Left ventricle myocardium inferior (tissue), 1 donor: ENCODE data around the gene TMPRSS15. TPM values are rescaled to one million over a fixed set of nuclear protein-coding genes. Genes with fewer than 3 reads are reported as not detected.

ENCODE experiments used
- DNase-seq: peaks from one replicate; pipeline ENCODE4 v3.0.0-alpha.2; 2020
- H3K27ac ChIP-seq: fragments of 200-600 bp; replicated peaks from 2 replicates; pipeline ENCODE4 v1.8.0; 2021
- H3K27me3 ChIP-seq: fragments of 200-600 bp; 2 replicates; pipeline ENCODE4 v1.8.0; 2021; ENCODE audit warnings: low read depth
- H3K36me3 ChIP-seq: fragments of 200-600 bp; 2 replicates; pipeline ENCODE4 v1.8.0; 2021
- H3K4me1 ChIP-seq: fragments of 200-600 bp; 2 replicates; pipeline ENCODE4 v1.8.0; 2021
- H3K4me3 ChIP-seq: fragments of 200-600 bp; 2 replicates; pipeline ENCODE4 v1.8.0; 2021; ENCODE audit warnings: mild to moderate bottlenecking, moderate library complexity
- H3K9me3 ChIP-seq: fragments of 200-600 bp; replicated peaks from 2 replicates; pipeline ENCODE4 v1.8.0; 2021
- CTCF ChIP-seq: fragments of 200-600 bp; IDR thresholded peaks from 2 replicates; pipeline ENCODE4 v1.8.0; 2021; ENCODE audit warnings: antibody characterized with exemption, mild to moderate bottlenecking, borderline replicate concordance
- intact Hi-C: fragments of 100-400 bp; cut with micrococcal nuclease; formaldehyde crosslinking; loops from one replicate; pipeline ENCODE4 v1.11.0; 2022
- total RNA-seq: library from RNA; stranded (reverse); fragmentation: NEBNext Ultra II Directional; extraction: Animal tissue kit (Norgen Biotek cat#: 25700); gene quantifications from one replicate; pipeline ENCODE4 v1.2.1, GENCODE V29; 2021
- donor health status: DM: no; HTN: yes; CAD: no; lungs with severe emphysema.

TMPRSS15 gene
- total RNA-seq, 1 donor from 2014 or later = not detected

- TF ChIP-seq CTCF = no peak
- no peak for DNase-seq
- Histone ChIP-seq H3K4me1 (no peaks in the 10 kb centered on the region), H3K27ac (no peak overlapping the region), H3K27me3 (peaks cover 5% of the 10 kb centered on the region), H3K36me3 (no peaks in the 10 kb centered on the region), H3K4me3 (no peak overlapping the region), H3K9me3 (no peaks in the 10 kb centered on the region)
- intact Hi-C loops = no loop called here
Measured at GRCh38 chr21:18298228-18298627, 105.4 kb downstream of the TMPRSS15 start.

GRCh38 chr21:18294100-18294499 lies 109.5 kb downstream of the TMPRSS15 start:
- H3K27me3 ChIP-seq = peaks cover 5% of the 10 kb centered on the region
- no peaks in the 10 kb centered on the region for H3K4me1 ChIP-seq
- H3K4me3 ChIP-seq = no peak overlapping the region
- no peaks in the 10 kb centered on the region for H3K36me3 ChIP-seq
- no peaks in the 10 kb centered on the region for H3K9me3 ChIP-seq
- intact Hi-C loops = no loop called here
- no peak overlapping the region for H3K27ac ChIP-seq
- no peak for TF ChIP-seq CTCF
- DNase-seq = no peak

GRCh38 chr21:18289876-18290275 lies 113.7 kb downstream of the TMPRSS15 start:
- Histone ChIP-seq H3K27me3 (peaks cover 5% of the 10 kb centered on the region), H3K27ac (no peak overlapping the region), H3K4me1 (no peaks in the 10 kb centered on the region), H3K4me3 (no peak overlapping the region), H3K9me3 (no peaks in the 10 kb centered on the region), H3K36me3 (no peaks in the 10 kb centered on the region)
- DNase-seq = no peak
- intact Hi-C loops = no loop called here
- no peak for TF ChIP-seq CTCF

- intact Hi-C loops = no loop called here
- Histone ChIP-seq H3K4me3 (no peak overlapping the region), H3K27me3 (no peaks in the 10 kb centered on the region), H3K36me3 (no peaks in the 10 kb centered on the region), H3K9me3 (no peaks in the 10 kb centered on the region), H3K4me1 (no peaks in the 10 kb centered on the region), H3K27ac (no peak overlapping the region)
- TF ChIP-seq CTCF = no peak
- no peak for DNase-seq
Measured at GRCh38 chr21:18285379-18285778, 118.2 kb downstream of the TMPRSS15 start.

GRCh38 chr21:18275781-18276180 lies 127.8 kb downstream of the TMPRSS15 start:
- intact Hi-C loops = no loop called here
- Histone ChIP-seq H3K27me3 (no peaks in the 10 kb centered on the region), H3K36me3 (no peaks in the 10 kb centered on the region), H3K4me1 (no peaks in the 10 kb centered on the region), H3K4me3 (no peak overlapping the region), H3K9me3 (peaks cover 4% of the 10 kb centered on the region), H3K27ac (no peak overlapping the region)
- no peak for TF ChIP-seq CTCF
- no peak for DNase-seq

- TF ChIP-seq CTCF = no peak
- DNase-seq = no peak
- Histone ChIP-seq H3K27me3 (no peaks in the 10 kb centered on the region), H3K9me3 (no peaks in the 10 kb centered on the region), H3K4me1 (no peaks in the 10 kb centered on the region), H3K4me3 (no peak overlapping the region), H3K36me3 (no peaks in the 10 kb centered on the region), H3K27ac (no peak overlapping the region)
- intact Hi-C loops = no loop called here
Measured at GRCh38 chr21:18274370-18274769, 129.2 kb downstream of the TMPRSS15 start.
